K562 (cell line): Measurements from ENCODE around the gene NRTN. TPM values are rescaled to one million over a fixed set of nuclear protein-coding genes. Genes with fewer than 3 reads are reported as not detected.

Experiments used
- ATAC-seq: fragments of 200-7000 bp; cut with Tn5 transposase; 3 replicates; pipeline ENCODE4 v1.9.1; 2020; ENCODE audit warnings: moderate library complexity
- BruUV-seq: library from RNA; stranded (reverse); fragments of 400-500 nt; replicated peaks from 2 replicates; lab custom pipeline; 2021; lab: Mats Ljungman, UMichigan
- CTCF ChIA-PET: fragments of 300-600 bp; formaldehyde crosslinking; extraction: SDS; loops from one replicate; lab custom pipeline; 2021; ENCODE audit warnings: low intra/inter-chr PET ratio; lab: Yijun Ruan, JAX
- POLR2A ChIA-PET: fragments of 300-600, 350-650 bp; sonication (Branson Sonifier 250); formaldehyde crosslinking; extraction: SDS; loops from one replicate; lab custom pipeline; 2021; ENCODE audit warnings: antibody characterized with exemption, inconsistent platforms; lab: Yijun Ruan, JAX
- DNase-seq, 4 experiments: peaks; one replicate each; pipeline versions ENCODE4 v3.0.0 to v3.0.0-alpha.2; 2011 to 2018; ENCODE audit warnings: low spot score in 3 of 4, mixed read lengths in 3 of 4; ENCODE audit errors: extremely low read depth in 1 of 4
- FAIRE-seq: peaks from 2 replicates; lab custom pipeline; 2011; peaks lifted over from hg19 to GRCh38; lab: Jason Lieb, UNC
- H2AFZ ChIP-seq: 2 replicates; pipeline ENCODE4 v1.6.0; 2011; ENCODE audit warnings: low read depth, low read length, control low read depth, inconsistent platforms
- H3K27ac ChIP-seq: fragments of 200-600 bp; 3 replicates; pipeline ENCODE4 v1.8.0; 2011; ENCODE audit warnings: low read depth, mild to moderate bottlenecking, control low read depth, inconsistent platforms, low read length, moderate library complexity, mixed read lengths; ENCODE audit errors: extremely low read depth
- H3K27me3 ChIP-seq, 2 experiments: fragments of 300-600 bp in 1 of 2; 2 replicates in 1 of 2; 3 replicates in 1 of 2; pipeline versions ENCODE4 v1.6.0 to v1.8.0; 2011; ENCODE audit warnings: inconsistent platforms in 2 of 2, low read length in 2 of 2, mild to moderate bottlenecking in 1 of 2, mixed read lengths in 1 of 2, moderate library complexity in 1 of 2; ENCODE audit not compliant: control insufficient read depth in 2 of 2, insufficient read depth in 2 of 2
- H3K36me3 ChIP-seq: fragments of 300-600 bp; 3 replicates; pipeline ENCODE4 v1.8.0; 2011; ENCODE audit warnings: mild to moderate bottlenecking, low read length, inconsistent platforms; ENCODE audit not compliant: control insufficient read depth, insufficient read depth
- H3K4me1 ChIP-seq, 2 experiments: fragments of 200-600 bp in 1 of 2; replicated peaks in 1 of 2; 2 replicates in 1 of 2; 3 replicates in 1 of 2; pipeline versions ENCODE4 v1.5.1 to v1.8.0; 2011; ENCODE audit warnings: inconsistent platforms in 2 of 2, low read length in 2 of 2, mild to moderate bottlenecking in 1 of 2, mixed read lengths in 1 of 2, moderate library complexity in 1 of 2; ENCODE audit not compliant: control insufficient read depth in 2 of 2, insufficient read depth in 2 of 2
- H3K4me2 ChIP-seq: 2 replicates; pipeline ENCODE4 v1.6.1; 2011; ENCODE audit warnings: low read length, control low read depth, inconsistent platforms, mixed read lengths; ENCODE audit not compliant: insufficient read depth
- H3K4me3 ChIP-seq: fragments of 200-600 bp; sonication (generic), shearing (Covaris generic); 2 replicates; pipeline ENCODE4 v1.5.1; 2016; ENCODE audit warnings: control low read depth, inconsistent platforms
- H3K79me2 ChIP-seq: fragments of 200-600 bp; 3 replicates; pipeline ENCODE4 v1.8.0; 2011; ENCODE audit warnings: low read length, inconsistent platforms; ENCODE audit not compliant: control insufficient read depth, insufficient read depth
- H3K9ac ChIP-seq, 2 experiments: 2 replicates each; pipeline versions ENCODE4 v1.6.0 to v1.6.1; 2011; ENCODE audit warnings: low read depth in 2 of 2, low read length in 2 of 2, control low read depth in 1 of 2, inconsistent platforms in 1 of 2, mild to moderate bottlenecking in 1 of 2, mixed read lengths in 1 of 2; ENCODE audit not compliant: insufficient read depth in 1 of 2
- H3K9me1 ChIP-seq: one replicate; pipeline ENCODE4 v1.6.0; 2011; ENCODE audit warnings: inconsistent platforms, mild to moderate bottlenecking, low read length, moderate library complexity; ENCODE audit not compliant: control insufficient read depth, insufficient read depth
- H3K9me3 ChIP-seq: replicated peaks from 2 replicates; pipeline ENCODE4 v1.5.1; 2011; ENCODE audit warnings: low read depth, low read length, inconsistent platforms; ENCODE audit not compliant: control insufficient read depth, insufficient read depth
- H4K20me1 ChIP-seq: replicated peaks from 2 replicates; pipeline ENCODE4 v1.6.1; 2011; ENCODE audit warnings: low read length, inconsistent platforms, mixed read lengths; ENCODE audit not compliant: control insufficient read depth, insufficient read depth
- EP400 ChIP-seq: fragments of 450-650 bp; IDR thresholded peaks from 2 replicates; pipeline ENCODE4 v1.6.1; 2017; ENCODE audit warnings: antibody characterized with exemption, mild to moderate bottlenecking, moderate library complexity
- POLR2G ChIP-seq: fragments of 200-400 bp; formaldehyde crosslinking; IDR thresholded peaks from 2 replicates; pipeline ENCODE4 v1.6.1; 2017; ENCODE audit warnings: low read depth, mild to moderate bottlenecking, antibody characterized with exemption, low read length, moderate library complexity
- ZBTB9 ChIP-seq: fragments of 450-650 bp; formaldehyde crosslinking; IDR thresholded peaks from 2 replicates; pipeline ENCODE4 v1.4.0; 2020; ENCODE audit warnings: mild to moderate bottlenecking, moderate library complexity
- ZNF280B ChIP-seq: fragments of 250-450 bp; sonication (Bioruptor Pico); IDR thresholded peaks from 2 replicates; pipeline ENCODE4 v1.5.1; 2021; ENCODE audit warnings: mild to moderate bottlenecking
- ZNF324 ChIP-seq: fragments of 250-450 bp; sonication (Bioruptor Pico); IDR thresholded peaks from 2 replicates; pipeline ENCODE4 v1.4.0; 2020; ENCODE audit warnings: mild to moderate bottlenecking
- WGBS: fragments of 100-300 bp; shearing (Covaris generic); methylation state at CpG from one replicate; pipeline ENCODE4 v1.1.6; 2016; ENCODE audit warnings: low coverage, mixed read lengths; ENCODE audit not compliant: insufficient coverage; ENCODE audit errors: missing lambda C conversion rate; 5-methylcytosine and 5-hydroxymethylcytosine counted together
- in situ Hi-C: fragments of 300-500 bp; cut with MboI; formaldehyde crosslinking; loops from 4 replicates; pipeline ENCODE4 v1.15.0; 2018; ENCODE audit warnings: inconsistent platforms, mixed read lengths
- intact Hi-C: fragments of 100-400 bp; cut with micrococcal nuclease; formaldehyde crosslinking; loops from 2 replicates; pipeline ENCODE4 v1.14.2; 2022
- polyA plus RNA-seq, 8 experiments: library from polyadenylated mRNA; depleted of rRNA in 4 of 8; stranded (reverse) in 5 of 8; unstranded in 3 of 8; fragments of >200 nt; fragmentation: Nextera tagmentation in 2 of 8; fragmentation: Illumina TruSeq in 1 of 8; extraction: Ambion mirVana in 2 of 8; extraction: Trizol in 1 of 8; gene quantifications; 2 replicates each; pipeline versions ENCODE4 v1.2.1 to v1.2.3, GENCODE V29; 2011 to 2014; ENCODE audit warnings: inconsistent platforms in 1 of 8, missing spikeins in 1 of 8
- total RNA-seq, 7 experiments: library from RNA; depleted of rRNA in 6 of 7; stranded (reverse); fragments of >200 nt in 6 of 7; fragmentation: Illumina TruSeq in 2 of 7; extraction: Trizol in 2 of 7; gene quantifications; 2 replicates each; pipeline versions ENCODE4 v1.2.1 to v1.2.3, GENCODE V29; 2011 to 2021; ENCODE audit warnings: low replicate concordance in 1 of 7

Gene NRTN
- total and polyA plus RNA-seq, 9 of the 15 experiments (the other 6 are each of a cell fraction or from before 2014, with no cell fraction given): 0.62 to 8.1 (median 1.6) TPM; not detected in 2

- ChIA-PET POLR2A (interaction anchor here (0.5 to 0.6 kb wide), 2 partner anchors 9 to 434 kb away, joined by 3 read pairs; no protein-coding TSS in a partner anchor), CTCF (no interaction called here)
- WGBS: 38% methylated on average over 17 of the region's 22 CpGs
- peaks cover 4 to 42% of the 10 kb centered on the region in 2 experiments; a peak in 4 of 5 replicates for H3K4me1 ChIP-seq
- no peak overlapping the region for H2AFZ ChIP-seq
- DNase-seq (no peak), FAIRE-seq (no peak), ATAC-seq (no peak)
- intact Hi-C loops: no loop called here
- H3K4me3 ChIP-seq: no peak overlapping the region
- no peaks in the 10 kb centered on the region; the same call in 1 of the 2 replicates for H4K20me1 ChIP-seq
- peak overlapping the region in 1 of 2 experiments; percentile 60; a peak in 2 of 4 replicates for H3K9ac ChIP-seq
- no peaks in the 10 kb centered on the region for H3K36me3 ChIP-seq
- no TSS peak for BruUV-seq
- TF ChIP-seq POLR2G (0 out of 2 replicates have a peak, but pooled peaks have one; percentile 9), ZNF324 (CRISPR knock-in tag) (no peak)
- H3K79me2 ChIP-seq: peaks cover 4% of the 10 kb centered on the region; the same call in 1 of the 3 replicates
- in situ Hi-C loops: no loop called here
- H3K4me2 ChIP-seq: no peak overlapping the region
- peaks cover 3% of the 10 kb centered on the region for H3K9me1 ChIP-seq
- no peak overlapping the region for H3K27ac ChIP-seq
- peaks cover 11 to 25% of the 10 kb centered on the region in 2 experiments for H3K27me3 ChIP-seq
- no peaks in the 10 kb centered on the region for H3K9me3 ChIP-seq
Observed at GRCh38 chr19:5832061-5832460, 27.2 kb downstream of the NRTN start.

GRCh38 chr19:5832527-5833216, 27.8 kb downstream of the NRTN start:
- in situ Hi-C loops (no loop called here), intact Hi-C loops (no loop called here)
- Histone ChIP-seq H3K27me3 (peaks cover 13 to 25% of the 10 kb centered on the region in 2 experiments), H3K9me1 (no peaks in the 10 kb centered on the region), H3K4me3 (no peak overlapping the region), H4K20me1 (no peaks in the 10 kb centered on the region), H3K9ac (peak overlapping the region in 1 of 2 experiments; percentile 60; a peak in 1 of 4 replicates), H3K79me2 (peaks cover 4% of the 10 kb centered on the region; the same call in 1 of the 3 replicates), H2AFZ (no peak overlapping the region), H3K36me3 (no peaks in the 10 kb centered on the region), H3K4me1 (peaks cover 0 to 36% of the 10 kb centered on the region in 2 experiments; a peak in 4 of 5 replicates), H3K9me3 (no peaks in the 10 kb centered on the region), H3K4me2 (no peak overlapping the region), H3K27ac (no peak overlapping the region)
- ChIA-PET CTCF (no interaction called here), POLR2A (interaction anchor here (0.6 kb wide), 1 partner anchor 9 kb away, joined by 3 read pairs; no protein-coding TSS in a partner anchor)
- DNase-seq: no peak
- no peak for ATAC-seq
- BruUV-seq: no TSS peak
- no peak for FAIRE-seq
- 42% methylated on average over 6 of the region's 6 CpGs for WGBS
- TF ChIP-seq ZNF280B (CRISPR knock-in tag) (no peak), ZBTB9 (no peak), EP400 (no peak)
